Activated CD4-positive, alpha-beta T cell treated with anti-CD3 and anti-CD28 coated beads, Interleukin-2, amount 50 U/mL, for 1 hour (primary cell): ENCODE results near the gene EBF4.
"Not testable (repeated sequence)": the region's sequence is repeated elsewhere in the genome, so short reads cannot be mapped to it uniquely, and the experiment has no call there.

Source experiments
- DNase-seq: peaks from one replicate; pipeline ENCODE4 v3.0.0-alpha.2; 2020

EBF4 gene

DNA sequence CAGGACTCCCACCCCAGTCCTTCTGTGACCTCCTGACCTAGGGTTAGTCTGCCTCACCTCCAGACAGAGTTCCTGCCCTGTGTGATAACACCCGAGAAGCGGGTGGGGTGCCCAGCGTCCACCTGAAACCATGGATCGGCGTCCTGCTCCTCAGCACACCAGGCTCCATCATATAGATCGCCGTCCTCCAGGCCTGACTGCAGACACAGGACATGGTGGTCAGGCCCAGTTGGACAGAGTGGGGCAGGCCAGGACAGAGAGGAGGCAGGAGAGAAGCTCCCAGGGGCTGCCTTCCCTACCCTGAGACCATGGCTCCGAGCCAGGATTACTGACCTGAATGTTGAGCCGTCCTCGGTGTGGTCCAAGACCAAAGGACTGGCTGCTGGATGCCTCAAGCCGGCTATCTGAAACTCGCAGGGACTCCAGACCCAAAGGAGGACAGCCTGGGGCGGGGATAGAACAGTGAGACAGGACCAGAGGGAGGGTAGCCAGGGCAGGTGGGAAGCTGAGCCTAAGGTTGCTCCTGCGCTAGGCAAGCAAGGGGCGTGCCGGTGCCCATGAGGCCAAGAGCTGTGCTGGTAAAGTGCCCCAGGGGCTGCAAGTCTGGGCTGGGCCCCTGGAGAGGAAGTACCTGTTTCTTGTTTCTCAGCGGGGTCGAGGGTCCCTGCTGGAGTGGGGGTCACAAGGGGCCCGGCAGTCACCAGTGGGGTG lies 105.7 kb downstream of the EBF4 start:
- DNase-seq: no peak

DNA sequence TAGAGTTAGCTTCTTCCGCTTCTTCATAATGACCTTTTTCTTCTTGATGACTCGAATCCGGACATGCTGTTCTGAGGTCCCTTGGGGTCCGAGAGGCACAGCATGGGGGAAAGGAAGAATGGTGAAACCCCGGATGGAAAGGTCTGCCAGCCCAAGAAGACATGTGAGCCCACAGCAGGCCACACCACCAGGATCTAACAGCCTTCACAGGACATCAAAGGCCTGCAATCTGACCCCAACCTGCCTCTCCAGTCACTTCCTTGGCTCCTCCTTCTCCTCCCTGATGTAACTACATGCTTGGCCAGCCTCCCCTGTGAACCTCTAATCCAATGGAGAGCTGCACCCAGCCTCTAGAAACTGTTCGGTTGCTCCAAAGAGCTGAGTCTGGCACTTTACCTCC lies 106.2 kb downstream of the EBF4 start:
- DNase-seq: no peak

DNA sequence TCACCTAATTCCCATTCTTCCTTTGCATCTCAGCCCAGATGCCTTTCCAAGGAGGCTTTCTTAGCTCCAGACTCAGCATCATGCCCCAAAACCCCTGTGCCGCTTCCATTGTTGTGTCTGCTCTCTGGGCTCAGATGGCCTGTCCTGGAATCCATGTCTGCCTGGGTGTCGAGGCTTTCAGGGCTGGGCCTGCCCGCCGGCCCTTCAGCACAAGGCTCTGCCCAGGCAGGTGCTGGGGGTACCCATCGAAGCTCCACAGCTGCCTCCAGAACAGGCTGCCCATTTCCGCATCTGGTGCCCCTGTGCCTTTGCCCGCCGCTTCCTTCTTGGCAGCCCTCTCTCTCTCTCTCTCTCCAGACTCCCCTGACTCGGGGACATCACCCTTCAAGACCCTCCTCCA lies 106.7 kb downstream of the EBF4 start:
- DNase-seq: no peak

DNA sequence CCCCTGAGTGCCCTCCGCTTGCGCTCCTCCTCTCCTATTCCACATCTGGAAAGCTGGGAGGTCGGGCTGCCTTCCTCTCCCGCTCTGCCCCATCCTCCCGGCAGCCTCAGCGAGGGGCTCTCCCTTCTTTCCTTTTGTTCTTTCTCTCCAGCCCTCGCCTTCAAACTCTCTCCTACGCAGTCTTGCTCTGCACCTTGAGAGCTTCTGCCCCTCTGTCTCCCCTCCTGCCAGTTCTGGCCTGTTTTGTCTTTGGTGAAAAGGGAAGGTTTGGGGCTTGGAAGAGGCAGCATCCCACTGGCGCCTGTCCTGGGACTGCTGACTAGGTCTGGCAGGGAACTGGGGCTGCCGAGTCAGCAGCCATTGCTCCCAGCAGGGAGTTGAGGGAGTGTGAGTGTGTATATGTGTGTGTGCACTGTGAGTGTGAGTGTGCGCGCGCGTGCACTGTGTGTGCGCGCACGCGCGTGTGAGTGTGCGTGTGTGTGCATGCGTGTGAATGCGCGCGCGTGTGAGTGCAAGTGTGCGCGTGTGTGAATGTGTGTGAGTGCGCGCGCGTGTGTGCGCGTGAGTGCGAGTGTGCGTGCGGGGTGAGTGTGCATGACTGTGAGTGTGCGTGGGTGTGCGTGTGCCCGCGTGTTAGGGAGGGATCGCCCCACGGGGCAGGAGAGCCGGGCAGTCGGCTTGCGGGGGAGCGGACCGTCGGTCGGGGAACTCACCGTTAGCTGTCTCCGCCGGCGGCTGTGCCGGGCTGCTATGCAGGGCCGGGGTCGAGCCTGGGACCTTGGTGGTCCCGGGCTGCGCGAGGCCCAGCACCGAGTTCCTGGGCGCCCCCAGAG lies 107.3 kb downstream of the EBF4 start:
- no peak for DNase-seq

DNA sequence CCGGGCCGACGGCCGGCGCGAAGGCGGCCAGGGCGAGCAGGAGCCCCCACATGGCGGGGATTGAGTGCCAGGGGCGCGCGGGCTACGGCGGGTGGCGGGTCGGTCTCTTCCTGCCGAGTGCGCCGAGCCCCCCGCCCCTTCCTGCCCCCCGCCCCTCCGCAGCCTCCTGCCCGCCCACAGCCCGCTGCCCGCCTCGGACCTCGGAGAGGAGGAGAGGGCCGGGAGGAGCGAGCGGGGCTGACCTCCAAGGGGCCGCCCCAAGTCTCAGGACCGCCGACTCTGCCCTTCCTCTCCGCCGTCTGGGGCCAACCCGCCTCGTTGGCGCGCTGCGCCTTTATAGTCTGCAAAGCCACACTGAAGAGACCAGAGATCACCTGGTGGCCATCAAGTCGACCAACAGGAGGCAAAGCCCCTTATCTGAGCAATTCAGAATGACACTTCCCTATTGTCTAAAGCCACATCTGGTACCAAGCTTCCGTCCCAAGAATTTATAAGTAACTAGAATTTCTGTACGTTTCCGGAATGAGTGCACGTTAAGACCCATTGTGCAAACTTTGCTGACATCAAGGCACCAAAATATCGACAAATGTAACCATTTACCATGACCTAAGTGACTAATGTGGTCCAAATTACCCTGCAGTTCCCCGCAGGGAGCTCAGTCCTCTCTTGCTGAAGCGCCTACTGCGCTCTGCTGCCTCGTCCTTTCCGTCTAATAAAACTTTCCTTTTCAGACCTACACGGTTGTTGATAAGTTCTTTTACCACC lies 108.1 kb downstream of the EBF4 start, which contains the start of gene CPXM1:
TSS of gene CPXM1 (minus strand) at position 107 of the 765 bp plus-strand sequence. CDS start at position 52, 55 bp downstream.
- no peak for DNase-seq

DNA sequence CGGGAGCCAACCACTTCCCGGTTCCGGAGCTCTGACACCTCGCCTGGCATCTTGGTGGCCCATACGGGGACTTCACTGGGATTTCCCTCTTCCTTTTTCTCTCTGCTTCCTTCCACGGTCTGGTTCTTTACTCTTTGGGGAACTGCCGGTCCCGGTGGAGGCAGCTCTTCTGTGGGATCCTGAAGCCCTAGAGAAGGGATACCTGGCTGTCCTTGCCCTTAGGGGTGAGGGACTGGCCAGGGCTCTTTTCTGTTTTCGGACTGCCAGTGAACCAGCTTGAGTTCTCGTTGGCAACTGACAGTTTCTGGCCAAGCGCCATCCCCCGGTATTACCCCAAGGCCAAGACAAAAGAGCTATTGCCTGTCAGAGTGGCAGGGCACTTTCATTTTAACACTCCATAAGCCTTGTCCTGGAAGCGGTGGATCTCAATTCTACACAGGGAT lies 108.7 kb downstream of the EBF4 start:
- DNase-seq: no peak

DNA sequence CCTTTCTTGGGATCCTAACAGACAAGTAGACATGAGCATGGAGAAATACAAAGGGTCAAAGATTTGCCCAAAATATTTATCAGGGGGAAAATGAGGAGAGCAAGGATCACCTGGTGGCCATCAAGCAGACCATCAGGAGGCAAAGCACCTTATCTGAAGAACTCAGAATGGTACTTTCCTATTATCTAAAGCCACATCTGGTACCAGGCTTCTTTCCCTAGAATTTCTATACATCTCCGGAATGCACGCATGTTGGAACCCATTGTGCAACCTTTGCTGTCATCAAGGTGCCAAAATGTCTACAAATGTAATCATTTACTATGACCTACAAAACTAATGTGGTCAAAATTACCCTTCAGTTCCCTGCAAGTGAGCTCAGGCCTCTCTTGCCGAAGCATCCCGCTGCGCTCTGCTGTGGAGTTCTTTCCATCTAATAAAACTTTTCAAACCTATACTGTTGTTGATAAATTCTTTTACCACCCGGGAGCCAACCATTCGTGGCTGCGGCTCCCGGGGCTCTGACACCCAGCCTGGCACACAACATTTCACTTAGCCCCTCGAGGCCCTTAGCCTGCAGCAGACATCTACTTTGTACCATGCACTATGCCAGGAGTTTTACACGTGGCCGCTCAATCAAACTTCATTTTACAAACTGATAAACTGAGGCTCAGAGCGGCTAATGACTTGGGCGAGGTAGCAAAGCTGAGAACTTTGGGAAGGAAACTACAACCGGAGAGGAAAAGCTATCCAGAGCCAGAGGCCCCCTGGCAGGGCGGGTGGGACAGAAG lies 111.7 kb downstream of the EBF4 start:
- DNase-seq: no peak

DNA sequence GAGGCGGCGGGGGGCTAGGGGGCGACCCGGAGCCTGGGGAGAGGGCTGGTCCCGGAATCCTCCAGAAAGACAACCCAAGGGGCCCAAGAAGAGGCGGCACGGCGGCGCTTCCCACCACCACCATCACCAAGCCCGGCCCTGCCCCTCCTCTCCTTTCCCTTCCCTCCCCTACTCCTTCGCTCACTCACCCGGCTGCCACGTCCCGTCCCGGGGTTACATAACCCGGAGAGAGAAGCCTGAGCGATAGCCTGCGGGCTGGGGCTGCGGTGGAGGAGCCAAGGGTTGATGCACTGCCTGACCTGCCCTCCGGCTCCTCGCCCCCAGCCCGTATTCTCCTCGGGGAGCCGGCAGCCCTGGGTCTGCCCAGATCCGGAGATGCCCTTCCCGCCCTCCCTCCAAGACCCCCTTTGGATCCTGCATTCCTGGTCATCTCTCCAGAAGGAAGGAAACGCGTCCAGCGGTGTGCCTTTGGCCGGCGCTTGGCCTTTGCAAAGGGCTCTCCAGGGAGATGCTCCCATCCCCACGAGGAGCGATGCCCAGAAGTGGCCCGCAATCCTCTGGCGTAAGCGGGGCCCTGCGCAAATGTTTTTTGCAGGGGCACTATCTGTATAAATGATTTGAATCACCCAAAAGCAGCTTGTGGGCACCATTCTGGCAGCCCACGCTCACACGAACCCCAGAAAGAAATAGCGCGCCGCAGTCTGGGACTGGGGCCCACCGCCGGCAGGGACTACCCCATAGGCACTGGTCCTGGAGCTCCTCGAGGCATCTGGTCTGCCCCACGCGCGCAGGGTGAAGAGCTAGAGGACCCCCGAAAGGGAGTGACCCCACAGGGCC lies 112.5 kb downstream of the EBF4 start:
- DNase-seq: no peak

DNA sequence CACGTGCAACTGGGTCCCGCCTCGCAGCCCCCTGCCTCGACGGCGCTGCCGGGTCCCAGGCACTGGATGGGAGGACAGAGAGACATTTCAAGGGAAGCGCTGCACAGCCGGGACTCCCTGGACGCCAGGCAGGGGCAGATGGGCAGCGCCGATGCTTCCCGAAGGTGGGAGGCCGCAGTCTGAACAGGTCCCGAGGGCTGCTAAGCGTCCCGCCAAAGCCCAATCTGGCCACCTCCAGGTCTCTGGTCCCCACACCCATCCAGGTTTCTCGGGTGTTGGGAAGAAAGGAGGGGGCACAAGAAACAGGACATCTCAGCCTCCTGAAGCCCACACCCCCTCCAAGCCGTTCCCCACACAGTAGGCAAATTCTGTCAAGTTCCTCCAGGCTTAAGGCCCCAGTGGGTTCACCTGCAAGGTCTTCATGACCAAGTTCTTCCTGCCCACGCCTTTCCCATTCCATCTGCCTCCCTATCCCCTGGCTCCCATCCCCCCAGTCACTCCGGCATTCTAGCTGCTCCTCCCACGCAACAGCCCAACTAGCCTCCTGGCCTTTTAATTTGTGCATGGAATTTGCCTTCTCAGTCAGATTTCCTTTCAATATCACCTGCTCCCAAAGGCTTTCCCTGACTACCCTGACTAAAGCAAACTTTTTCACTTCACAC lies 113.2 kb downstream of the EBF4 start:
- DNase-seq: no peak

DNA sequence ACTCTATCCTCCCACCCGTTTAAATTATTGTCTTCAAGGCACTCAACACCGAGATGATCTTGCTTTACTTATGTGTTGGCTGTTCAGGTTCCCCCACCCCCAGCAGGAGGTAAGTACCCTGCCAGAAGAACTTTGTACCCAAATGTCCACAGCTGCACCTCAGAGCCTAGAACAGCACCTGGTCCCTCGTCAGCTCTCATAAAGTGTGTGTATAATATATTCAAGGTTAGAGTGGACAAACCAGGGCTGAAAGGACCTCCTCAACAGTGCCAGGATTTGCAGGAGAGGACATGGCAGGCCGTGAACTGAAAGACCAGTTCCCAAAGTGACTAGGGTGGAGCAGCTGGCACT lies 113.7 kb downstream of the EBF4 start:
- no peak for DNase-seq

DNA sequence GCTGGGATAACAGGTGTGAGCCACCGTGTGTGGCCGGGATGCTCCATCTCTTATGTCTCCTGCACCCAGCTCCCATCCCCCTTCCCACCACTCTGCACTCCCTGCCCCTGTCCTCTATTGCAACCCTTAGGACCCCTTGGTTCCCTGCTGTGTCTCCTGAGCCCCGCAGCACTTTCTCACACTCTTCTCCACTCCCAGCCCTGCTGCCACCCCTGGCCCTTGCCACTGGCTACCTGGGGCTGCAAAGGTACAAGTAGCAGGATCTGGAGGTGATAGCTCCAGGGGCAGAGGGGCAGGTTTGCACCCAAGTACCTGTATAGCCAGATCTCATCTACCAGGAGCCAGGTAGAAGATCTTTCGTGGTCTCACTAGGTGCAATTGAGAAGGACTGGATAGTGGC lies 114.4 kb downstream of the EBF4 start:
- no peak for DNase-seq

DNA sequence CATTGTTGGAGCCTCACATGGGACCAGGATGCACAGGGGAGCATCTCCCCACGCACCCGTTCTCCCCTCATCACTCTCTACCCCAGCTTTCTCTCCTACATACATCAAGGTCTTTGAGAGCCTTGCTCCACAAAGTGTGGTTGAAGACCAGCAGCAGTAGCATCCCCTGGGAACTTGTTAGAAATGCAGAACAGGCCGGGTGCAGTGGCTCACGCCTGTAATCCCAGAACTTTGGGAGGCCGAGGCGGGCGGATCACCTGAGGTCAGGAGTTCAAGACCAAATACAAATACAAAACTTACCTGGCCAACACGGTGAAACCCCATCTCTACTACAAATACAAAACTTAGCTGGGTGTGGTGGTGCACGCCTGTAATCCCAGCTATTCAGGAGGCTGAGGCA lies 115.3 kb downstream of the EBF4 start:
- DNase-seq: not testable (repeated sequence)

DNA sequence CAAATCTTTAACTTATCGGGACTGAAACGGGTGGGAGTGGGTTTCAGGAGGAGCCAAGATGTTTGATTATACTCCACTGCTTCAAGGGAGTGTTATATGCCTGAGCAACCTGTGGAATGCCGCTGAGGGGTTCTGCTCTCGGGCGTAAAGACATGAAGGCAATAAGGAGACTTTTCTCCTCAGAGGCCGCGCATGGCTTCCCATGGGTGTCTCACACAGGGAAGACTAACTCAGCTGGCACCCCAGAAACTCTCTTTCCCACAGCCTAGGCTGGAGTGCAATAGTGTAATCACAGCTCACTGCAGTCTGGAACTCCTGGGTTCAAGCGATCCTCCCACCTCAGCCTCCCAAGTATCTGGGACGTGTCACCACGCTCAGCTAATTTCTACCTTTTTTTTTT lies 117.1 kb downstream of the EBF4 start:
- no peak for DNase-seq
